ENCODE data around the gene NEO1. TPM values are rescaled to one million over a fixed set of nuclear protein-coding genes. Genes with fewer than 3 reads are reported as not detected.

NEO1 gene
- total RNA-seq, 2 donors from 2014 or later = 51.4 to 72.3 TPM

GRCh38 chr15:73349191-73349590 lies 296.9 kb downstream of the NEO1 start:
- ATAC-seq (ENCODE audit: insufficient number of reproducible peaks, low FRiP score, low read depth) = no peak
- DNase-seq (ENCODE audit: low spot score) = no peak
- no peaks in the 10 kb centered on the region for H3K27me3 ChIP-seq (replicated peaks; ENCODE audit: insufficient read depth)
- no peaks in the 10 kb centered on the region for H3K36me3 ChIP-seq
- no peaks in the 10 kb centered on the region for H3K4me1 ChIP-seq (ENCODE audit: control insufficient read depth in 1 of 2, low read depth in 2 of 2)
- no peaks in the 10 kb centered on the region for H3K9me3 ChIP-seq
- H3K27ac ChIP-seq = no peak overlapping the region
- no peak overlapping the region for H3K4me3 ChIP-seq
- TF ChIP-seq CTCF (IDR thresholded peaks at IDR 0.05) = no peak

GRCh38 chr15:73352082-73352481 lies 299.8 kb downstream of the NEO1 start:
- Histone ChIP-seq H3K4me3 (no peak overlapping the region), H3K27ac (no peak overlapping the region), H3K27me3 (replicated peaks; ENCODE audit: insufficient read depth) (no peaks in the 10 kb centered on the region), H3K4me1 (ENCODE audit: control insufficient read depth in 1 of 2, low read depth in 2 of 2) (no peaks in the 10 kb centered on the region), H3K36me3 (no peaks in the 10 kb centered on the region), H3K9me3 (no peaks in the 10 kb centered on the region)
- ATAC-seq (ENCODE audit: insufficient number of reproducible peaks, low FRiP score, low read depth) (no peak), DNase-seq (ENCODE audit: low spot score) (no peak)
- TF ChIP-seq CTCF (IDR thresholded peaks at IDR 0.05) = no peak

- no peak overlapping the region for H3K27ac ChIP-seq
- no peaks in the 10 kb centered on the region for H3K27me3 ChIP-seq (replicated peaks; ENCODE audit: insufficient read depth)
- H3K36me3 ChIP-seq = no peaks in the 10 kb centered on the region
- no peaks in the 10 kb centered on the region for H3K4me1 ChIP-seq (ENCODE audit: control insufficient read depth in 1 of 2, low read depth in 2 of 2)
- ATAC-seq (ENCODE audit: insufficient number of reproducible peaks, low FRiP score, low read depth) (no peak), DNase-seq (ENCODE audit: low spot score) (no peak)
- no peak overlapping the region for H3K4me3 ChIP-seq
- TF ChIP-seq CTCF (IDR thresholded peaks at IDR 0.05) = no peak
- H3K9me3 ChIP-seq = no peaks in the 10 kb centered on the region
These were observed 301.5 kb downstream of the NEO1 start for GRCh38 chr15:73353734-73354133.

GRCh38 chr15:73354241-73354640 lies 302.0 kb downstream of the NEO1 start:
- no peaks in the 10 kb centered on the region for H3K27me3 ChIP-seq (replicated peaks; ENCODE audit: insufficient read depth)
- DNase-seq (ENCODE audit: low spot score) = no peak
- H3K4me3 ChIP-seq = no peak overlapping the region
- H3K36me3 ChIP-seq = no peaks in the 10 kb centered on the region
- no peak overlapping the region for H3K27ac ChIP-seq
- no peaks in the 10 kb centered on the region for H3K9me3 ChIP-seq
- no peak for TF ChIP-seq CTCF (IDR thresholded peaks at IDR 0.05)
- H3K4me1 ChIP-seq (ENCODE audit: control insufficient read depth in 1 of 2, low read depth in 2 of 2) = no peaks in the 10 kb centered on the region
- no peak for ATAC-seq (ENCODE audit: insufficient number of reproducible peaks, low FRiP score, low read depth)

All from thoracic aorta (tissue), 2 donors.